SU-DHL-6 (cell line): Measurements from ENCODE around the gene SYNDIG1.

Source experiments
- H2AFZ ChIP-seq: fragments of 200-600 bp; sonication (generic); 2 replicates; pipeline ENCODE4 v1.6.1; 2014; ENCODE audit warnings: low read depth, mild to moderate bottlenecking, moderate library complexity, mixed read lengths, antibody characterized with exemption, low read length; ENCODE audit not compliant: severe bottlenecking
- H3F3A ChIP-seq: fragments of 200-600 bp; shearing (Covaris generic); 2 replicates; pipeline ENCODE4 v1.6.0; 2016; ENCODE audit warnings: antibody characterized with exemption, mild to moderate bottlenecking; ENCODE audit not compliant: insufficient read depth
- H3K27ac ChIP-seq: fragments of 200-600 bp; sonication (generic); 2 replicates; pipeline ENCODE4 v1.5.1; 2016; ENCODE audit warnings: low read depth, mild to moderate bottlenecking, low read length, moderate library complexity, mixed read lengths
- H3K27me3 ChIP-seq: fragments of 200-600 bp; sonication (generic), shearing (Covaris generic); 2 replicates; pipeline ENCODE4 v1.6.0; 2014; ENCODE audit warnings: mild to moderate bottlenecking, low read length
- H3K36me3 ChIP-seq: fragments of 200-600 bp; sonication (generic); 2 replicates; pipeline ENCODE4 v1.6.1; 2014; ENCODE audit warnings: mild to moderate bottlenecking, low read length, mixed read lengths
- H3K4me2 ChIP-seq: fragments of 300-600, 200-600 bp; shearing (Covaris generic), sonication (generic); 2 replicates; pipeline ENCODE4 v1.6.0; 2014; ENCODE audit warnings: low read length, low read depth, mild to moderate bottlenecking; ENCODE audit not compliant: poor library complexity, severe bottlenecking
- H3K4me3 ChIP-seq: fragments of 200-600 bp; sonication (generic); 2 replicates; pipeline ENCODE4 v1.5.1; 2014; ENCODE audit warnings: antibody characterized with exemption, low read length, mild to moderate bottlenecking, mixed read lengths; ENCODE audit not compliant: insufficient read depth, poor library complexity, severe bottlenecking
- H3K79me2 ChIP-seq: fragments of 200-600 bp; sonication (generic); 2 replicates; pipeline ENCODE4 v1.6.1; 2014; ENCODE audit warnings: mild to moderate bottlenecking, low read length, moderate library complexity; ENCODE audit not compliant: insufficient read depth
- H3K9ac ChIP-seq: fragments of 200-600 bp; sonication (generic); 2 replicates; pipeline ENCODE4 v1.7.0; 2014; ENCODE audit warnings: mild to moderate bottlenecking, low read length
- H3K9me2 ChIP-seq: fragments of 200-600 bp; sonication (generic); replicated peaks from 2 replicates; pipeline ENCODE4 v1.6.1; 2014; ENCODE audit warnings: low read length; ENCODE audit not compliant: insufficient read depth
- H3K9me3 ChIP-seq: fragments of 200-600 bp; sonication (generic); 2 replicates; pipeline ENCODE4 v1.6.1; 2014; ENCODE audit warnings: low read length, mixed read lengths; ENCODE audit not compliant: insufficient read depth
- H4K20me1 ChIP-seq: fragments of 200-600 bp; sonication (generic); 2 replicates; pipeline ENCODE4 v1.6.1; 2014; ENCODE audit warnings: low read depth, mild to moderate bottlenecking, antibody characterized with exemption, low read length, moderate library complexity, mixed read lengths
- CTCF ChIP-seq: fragments of 200-600 bp; sonication (generic); IDR thresholded peaks from one replicate; pipeline ENCODE4 v1.5.1; 2017; ENCODE audit warnings: antibody characterized with exemption, mild to moderate bottlenecking, low read length, moderate library complexity; ENCODE audit not compliant: insufficient read depth, poor library complexity, severe bottlenecking
- EZH2phosphoT487 ChIP-seq: fragments of 200-600 bp; sonication (generic), shearing (Covaris generic); conservative IDR thresholded peaks from 2 replicates; pipeline ENCODE4 v1.6.1; 2018; ENCODE audit warnings: mild to moderate bottlenecking, antibody characterized with exemption, low read length, moderate library complexity, mixed read lengths

The SYNDIG1 gene

GRCh38 chr20:24682496-24682985 is 213.1 kb downstream of the SYNDIG1 start:
- Histone ChIP-seq H3K4me2 (no peak overlapping the region), H4K20me1 (no peaks in the 10 kb centered on the region), H2AFZ (no peak overlapping the region), H3K9me3 (no peaks in the 10 kb centered on the region), H3K79me2 (no peaks in the 10 kb centered on the region), H3K27ac (no peak overlapping the region), H3K27me3 (no peaks in the 10 kb centered on the region), H3K9ac (no peak overlapping the region), H3K36me3 (no peaks in the 10 kb centered on the region), H3K9me2 (no peaks in the 10 kb centered on the region), H3F3A (no peaks in the 10 kb centered on the region), H3K4me3 (no peak overlapping the region)
- TF ChIP-seq EZH2phosphoT487 = no peak
- TF ChIP-seq CTCF = no peak

GRCh38 chr20:24683676-24684075 is 214.2 kb downstream of the SYNDIG1 start:
- H3K27me3 ChIP-seq = no peaks in the 10 kb centered on the region
- TF ChIP-seq EZH2phosphoT487 = no peak
- no peak for TF ChIP-seq CTCF
- H3K9ac ChIP-seq = no peak overlapping the region
- no peaks in the 10 kb centered on the region for H3K36me3 ChIP-seq
- H3K27ac ChIP-seq = no peak overlapping the region
- H4K20me1 ChIP-seq = no peaks in the 10 kb centered on the region
- H3K9me3 ChIP-seq = no peaks in the 10 kb centered on the region
- H3K79me2 ChIP-seq = no peaks in the 10 kb centered on the region
- H3F3A ChIP-seq = no peaks in the 10 kb centered on the region
- no peak overlapping the region for H3K4me3 ChIP-seq
- H3K4me2 ChIP-seq = no peak overlapping the region
- H3K9me2 ChIP-seq = no peaks in the 10 kb centered on the region
- no peak overlapping the region for H2AFZ ChIP-seq

- no peak overlapping the region for H3K9ac ChIP-seq
- H3K27ac ChIP-seq = no peak overlapping the region
- H3K9me3 ChIP-seq = no peaks in the 10 kb centered on the region
- no peaks in the 10 kb centered on the region for H3K79me2 ChIP-seq
- H3K4me3 ChIP-seq = no peak overlapping the region
- no peaks in the 10 kb centered on the region for H3K27me3 ChIP-seq
- H3F3A ChIP-seq = no peaks in the 10 kb centered on the region
- TF ChIP-seq EZH2phosphoT487 (no peak), CTCF (no peak)
- H3K36me3 ChIP-seq = no peaks in the 10 kb centered on the region
- H3K9me2 ChIP-seq = no peaks in the 10 kb centered on the region
- H3K4me2 ChIP-seq = no peak overlapping the region
- H2AFZ ChIP-seq = no peak overlapping the region
- no peaks in the 10 kb centered on the region for H4K20me1 ChIP-seq
These were observed 215.0 kb downstream of the SYNDIG1 start for GRCh38 chr20:24684421-24684871.
